Inflammatory macrophage treated with lipopolysaccharide for 1 hour (primary cell): ENCODE measurements around the gene FRMD3.
A peak's percentile ranks its signal among the peaks of the same experiment; 100 is the strongest.

Experiments used
- DNase-seq, 2 donors: peaks; one replicate each; pipeline ENCODE4 v3.0.0-alpha.2; 2020 to 2022

Gene FRMD3

DNA sequence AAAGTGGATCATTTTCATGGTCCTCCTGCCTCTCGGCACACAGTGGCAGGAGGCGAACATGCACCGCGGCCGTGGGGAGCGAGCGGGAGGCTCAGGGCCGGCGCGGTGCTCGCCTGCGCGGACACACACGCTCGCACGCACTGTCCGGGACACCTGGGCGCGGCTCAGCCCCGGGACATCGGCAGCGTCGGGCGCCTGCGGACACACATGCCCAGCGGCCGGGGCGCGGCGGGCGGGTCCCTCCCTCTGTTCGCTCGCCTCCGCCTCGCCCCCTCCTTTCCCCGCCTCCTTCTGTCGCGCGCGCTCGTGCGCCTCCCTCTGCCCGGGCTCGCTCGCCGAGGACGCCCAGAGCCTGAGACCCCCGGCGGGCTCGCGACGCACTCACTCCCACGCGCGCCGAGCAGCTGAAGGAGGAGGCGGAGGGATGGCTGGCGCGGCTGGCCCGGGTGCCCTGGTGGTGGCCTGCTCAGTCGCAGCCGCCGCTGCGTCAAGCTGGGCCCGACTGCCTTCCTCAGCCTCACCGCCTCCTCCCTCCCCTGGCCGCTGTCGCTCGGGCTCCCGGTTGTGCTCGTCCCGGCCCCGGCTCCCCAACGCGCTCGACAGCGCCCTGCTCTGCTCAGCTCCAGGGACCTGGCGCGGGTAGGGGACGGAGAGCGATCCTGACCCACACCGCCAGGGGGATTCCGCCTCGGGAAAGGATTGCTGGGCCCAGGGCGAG is at the start of gene FRMD3:
TSS of gene FRMD3 (minus strand) at position 230 of the 718 bp plus-strand sequence. CDS start at position 60, 170 bp downstream.
- peak; percentile 72 to 82 for DNase-seq

DNA sequence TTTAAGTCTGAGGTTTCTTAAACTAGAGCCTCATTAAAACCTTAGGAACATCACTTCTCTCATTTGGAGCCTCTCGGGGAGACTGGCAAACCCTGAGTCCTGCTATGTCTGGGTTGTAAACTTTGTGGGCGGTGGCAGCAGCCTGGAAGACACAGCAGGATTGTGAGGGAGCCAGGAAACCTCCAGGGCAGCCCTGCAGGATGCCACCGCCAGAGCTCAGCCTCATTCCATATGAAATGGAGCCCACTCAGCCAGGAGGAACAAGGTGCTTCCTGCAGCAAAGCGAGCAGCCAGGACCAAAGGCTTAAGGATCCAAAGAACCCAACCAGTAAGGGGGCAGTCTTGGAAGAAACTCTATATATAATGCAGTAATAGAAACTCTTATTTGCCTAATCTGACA is 46.8 kb upstream of the FRMD3 start:
- no peak for DNase-seq

DNA sequence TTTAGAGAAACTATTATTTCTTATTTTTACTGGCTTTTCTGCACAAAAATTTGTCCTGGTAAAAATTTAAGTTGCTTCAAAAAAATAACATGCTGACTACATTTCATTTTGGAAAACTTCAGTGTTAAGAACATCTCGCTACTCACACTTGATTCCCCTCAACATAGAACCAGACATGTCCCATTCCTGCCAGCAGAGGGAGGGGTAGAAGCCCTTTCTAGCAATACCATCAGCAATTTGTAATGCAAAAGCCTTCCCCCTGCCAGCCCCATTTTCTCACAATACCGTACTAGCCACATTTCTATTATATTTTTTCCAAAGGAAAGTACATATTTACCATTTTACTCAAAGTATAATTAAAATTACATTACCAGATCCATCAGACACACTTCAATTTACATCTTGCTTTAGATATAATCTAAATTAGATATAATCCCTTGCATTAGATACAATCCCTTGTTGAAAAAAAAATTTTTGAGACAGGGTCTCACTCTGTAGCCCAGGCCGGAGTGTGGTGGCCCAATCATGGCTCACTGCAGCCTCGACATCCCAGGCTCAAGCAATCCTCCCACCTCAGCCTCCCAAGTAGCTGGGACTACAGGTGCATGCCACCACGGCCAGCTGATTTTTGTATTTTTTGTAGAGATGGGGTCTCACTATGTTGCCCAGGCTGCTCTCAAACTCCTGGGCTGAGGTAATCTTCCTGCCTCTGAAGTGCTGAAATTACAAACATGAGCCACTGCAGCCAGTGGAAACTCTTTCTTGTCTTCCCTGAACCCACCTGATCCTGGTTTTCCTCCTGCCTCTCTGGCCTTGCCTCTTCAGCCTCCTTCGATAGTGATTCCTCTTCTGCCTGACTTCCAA is 45.2 kb upstream of the FRMD3 start:
- DNase-seq: peak; percentile 31 to 59

DNA sequence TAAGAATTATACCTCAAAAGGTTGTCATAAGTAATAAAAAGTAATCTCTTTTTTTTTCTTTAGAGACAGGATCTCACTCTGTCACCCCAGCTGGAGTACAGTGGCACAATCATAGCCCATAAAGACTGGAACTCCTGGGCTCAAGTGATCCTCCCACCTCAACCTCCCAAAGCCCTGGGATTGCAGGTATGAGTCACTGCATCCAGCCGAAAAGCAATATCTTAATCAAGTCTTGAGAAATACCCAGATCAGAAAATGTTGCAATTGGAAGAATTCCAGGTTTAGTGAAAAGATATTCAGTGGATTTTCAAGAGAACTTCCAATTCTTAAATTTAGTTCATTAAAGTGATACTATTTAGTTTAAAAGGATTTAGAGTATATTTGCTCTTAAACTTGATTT is 43.8 kb upstream of the FRMD3 start:
- DNase-seq: peak in 1 of 2 donors; percentile 9

DNA sequence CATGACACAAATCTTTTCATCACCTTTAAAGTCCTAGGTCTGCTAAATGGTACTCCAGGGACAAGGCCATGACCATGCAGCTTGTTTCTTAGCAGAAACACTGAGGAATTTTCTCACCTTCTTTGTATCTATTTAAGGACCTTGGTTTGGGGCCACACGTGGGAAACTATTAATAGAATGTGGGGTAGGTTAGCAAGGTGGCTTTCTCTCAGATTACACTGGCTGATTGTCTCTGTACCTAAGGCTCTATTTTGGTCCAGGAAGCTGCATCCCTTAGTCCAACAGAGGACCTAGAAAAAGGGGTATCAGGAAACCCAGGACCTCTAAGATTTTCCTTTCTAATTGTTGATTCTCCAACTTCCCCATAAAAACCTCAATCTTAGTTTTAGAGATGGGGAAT is 36.3 kb upstream of the FRMD3 start:
- no peak for DNase-seq

DNA sequence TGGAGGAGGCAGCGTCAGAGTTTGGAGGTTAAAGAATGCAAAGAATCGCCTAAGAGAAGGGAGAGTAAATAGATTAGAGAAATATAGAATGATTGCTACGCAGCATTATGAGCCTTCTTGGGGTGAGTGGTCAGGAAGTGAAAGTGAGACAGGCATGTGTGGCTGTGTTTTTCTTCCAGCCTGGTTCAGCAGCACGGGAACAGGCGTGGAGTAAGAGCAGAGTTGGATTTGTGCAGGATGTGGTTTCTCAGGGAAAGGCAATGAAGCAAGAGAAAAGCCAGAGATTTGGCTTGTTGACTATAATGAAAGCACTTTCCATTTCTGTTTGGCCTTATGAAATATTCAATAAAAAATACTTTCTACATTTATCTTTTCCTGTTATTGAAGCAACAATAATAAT is 34.3 kb upstream of the FRMD3 start:
- peak; percentile 35 to 43 for DNase-seq

DNA sequence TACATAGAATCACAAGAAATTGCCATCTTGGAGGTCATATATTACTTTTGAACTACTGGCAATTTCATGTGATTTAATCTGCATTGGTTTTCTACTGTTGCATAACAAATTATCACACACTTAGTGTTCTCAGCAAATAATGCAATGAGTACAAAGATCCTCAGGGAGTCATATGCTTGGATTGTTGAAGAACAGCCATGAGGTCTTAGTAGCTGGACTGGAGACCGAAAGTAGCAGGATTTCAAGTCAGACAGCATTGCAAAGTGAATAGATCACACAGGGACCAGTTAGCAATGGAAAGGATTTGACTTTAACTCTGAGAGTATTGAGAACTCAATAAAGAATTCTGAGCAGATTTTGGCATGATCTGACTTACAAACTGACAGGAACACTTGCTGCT is 32.2 kb upstream of the FRMD3 start:
- DNase-seq: peak in 1 of 2 donors; percentile 31

DNA sequence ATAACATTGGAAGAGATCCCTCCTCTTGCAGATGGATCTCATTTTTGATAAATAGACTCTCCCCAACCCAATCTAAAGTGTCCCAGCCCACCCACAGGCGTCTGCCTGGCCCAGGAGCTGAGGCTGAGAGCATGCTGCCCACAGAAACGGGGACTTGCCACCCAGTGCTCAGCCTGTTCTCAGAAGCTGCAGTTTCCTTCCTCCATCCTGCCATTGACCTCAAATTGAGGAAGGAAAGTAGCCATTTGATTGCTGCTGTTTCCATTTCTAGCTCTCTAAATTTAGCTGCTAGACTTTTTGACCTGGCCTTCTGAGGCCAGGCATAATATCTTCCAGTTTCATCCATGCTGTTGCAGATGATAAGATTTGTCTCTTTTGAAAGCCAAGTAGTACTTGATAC is 31.1 kb upstream of the FRMD3 start:
- peak; percentile 28 to 43 for DNase-seq

DNA sequence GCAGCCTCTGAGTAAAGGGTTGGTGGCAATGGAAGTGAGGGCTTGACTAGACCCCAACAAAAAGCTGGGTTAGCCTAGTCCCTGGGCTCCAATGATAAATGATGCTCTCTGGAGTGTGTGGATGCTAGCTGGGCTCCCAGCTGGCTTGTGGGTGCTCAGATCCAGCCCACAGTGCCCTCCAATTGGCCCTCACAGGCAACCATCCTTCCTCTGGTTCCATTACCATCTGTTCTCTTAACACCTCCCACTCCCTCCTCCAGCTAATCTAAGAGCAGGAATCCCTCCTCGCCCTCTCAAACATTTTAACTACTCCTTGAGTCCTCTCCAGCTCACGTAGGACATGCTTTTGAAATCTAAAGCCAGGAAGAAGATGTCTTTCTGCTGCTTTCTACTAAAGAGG is 25.2 kb upstream of the FRMD3 start:
- no peak for DNase-seq

DNA sequence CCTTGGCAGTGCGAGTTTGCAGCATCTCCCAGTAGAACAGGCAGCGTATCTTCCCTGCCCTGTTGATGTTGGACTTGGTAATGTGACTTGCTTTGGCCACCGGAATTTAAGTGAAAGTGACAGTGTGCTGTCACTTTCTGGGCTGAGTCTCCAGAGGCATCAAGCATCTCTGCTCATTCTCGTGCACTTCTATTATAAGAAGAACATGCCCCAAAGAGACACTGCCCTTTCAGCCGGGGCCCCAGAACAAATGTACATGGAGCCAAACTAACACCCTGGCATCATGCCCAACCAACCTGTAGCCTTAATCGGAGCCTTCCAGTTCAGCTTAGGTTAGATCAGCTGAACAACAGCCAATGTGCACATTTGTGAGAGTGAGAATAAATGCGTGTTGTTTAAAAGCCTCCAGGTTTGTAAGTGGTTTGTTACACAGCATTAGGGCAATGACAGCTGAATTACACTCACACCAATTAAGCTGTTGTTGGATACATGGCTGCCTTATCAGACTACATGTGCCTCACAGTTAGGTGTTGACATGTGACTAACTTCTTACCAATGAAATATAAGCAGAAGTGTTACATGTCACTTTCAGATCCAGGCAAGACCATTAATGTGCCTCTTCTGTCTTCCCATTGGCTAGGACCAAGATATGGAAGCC is 22.1 kb upstream of the FRMD3 start:
- no peak for DNase-seq

DNA sequence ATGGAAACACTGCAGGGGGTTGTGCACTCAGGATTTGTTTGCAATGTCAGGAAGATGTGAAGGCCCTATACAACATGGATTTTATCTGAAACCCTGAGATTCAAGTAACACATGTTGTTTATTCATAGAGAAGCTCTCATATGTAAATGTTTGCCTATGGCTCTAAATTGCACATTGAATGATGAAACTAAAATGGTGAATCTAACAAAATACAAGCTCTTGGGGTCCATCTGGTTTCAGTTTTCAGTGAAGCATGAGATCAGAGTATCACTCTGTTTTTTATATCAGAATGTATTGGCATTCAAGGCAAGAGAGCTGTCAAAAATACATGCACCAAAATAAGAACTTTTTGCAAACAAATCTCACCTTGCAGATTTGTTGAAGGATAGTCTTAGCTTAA is 19.6 kb upstream of the FRMD3 start:
- no peak for DNase-seq

DNA sequence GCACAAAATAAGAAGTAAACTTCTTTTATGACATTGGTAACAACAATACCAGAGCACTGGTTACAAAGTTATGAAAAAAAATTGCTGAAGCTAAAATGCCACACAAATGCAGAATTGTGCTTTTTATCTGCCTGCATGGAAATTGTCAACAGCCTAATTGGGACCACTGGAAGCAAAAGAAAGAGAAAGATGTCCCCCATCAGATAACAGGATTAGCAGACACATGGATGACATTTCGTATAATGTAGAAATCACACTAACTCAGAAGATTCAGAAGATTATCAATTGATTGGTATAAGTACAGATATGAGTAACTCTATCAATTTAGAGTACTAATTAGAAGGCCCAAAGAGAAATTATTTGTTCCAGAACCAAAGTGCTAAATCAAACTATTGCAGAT is 19.1 kb upstream of the FRMD3 start:
- no peak for DNase-seq

DNA sequence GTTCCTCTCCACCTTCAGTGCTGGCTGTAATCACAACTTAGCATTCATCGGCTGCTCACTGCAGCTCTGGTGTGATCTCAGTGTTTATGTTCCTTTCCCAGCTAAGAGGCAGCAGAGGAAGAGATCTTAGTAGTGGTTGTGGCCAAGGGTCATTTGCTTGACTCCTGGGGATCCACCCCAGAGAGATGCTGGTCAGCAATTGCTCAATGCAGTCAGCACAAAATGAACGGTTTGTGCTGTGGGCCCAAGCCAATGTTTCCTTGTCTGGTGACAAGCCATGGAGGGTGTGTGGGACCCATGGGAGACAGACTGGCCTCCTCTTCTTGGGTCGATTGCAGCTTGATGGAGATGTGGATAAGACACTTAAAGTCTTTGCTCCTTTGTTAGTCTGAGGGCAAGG is 16.1 kb upstream of the FRMD3 start:
- DNase-seq: no peak

DNA sequence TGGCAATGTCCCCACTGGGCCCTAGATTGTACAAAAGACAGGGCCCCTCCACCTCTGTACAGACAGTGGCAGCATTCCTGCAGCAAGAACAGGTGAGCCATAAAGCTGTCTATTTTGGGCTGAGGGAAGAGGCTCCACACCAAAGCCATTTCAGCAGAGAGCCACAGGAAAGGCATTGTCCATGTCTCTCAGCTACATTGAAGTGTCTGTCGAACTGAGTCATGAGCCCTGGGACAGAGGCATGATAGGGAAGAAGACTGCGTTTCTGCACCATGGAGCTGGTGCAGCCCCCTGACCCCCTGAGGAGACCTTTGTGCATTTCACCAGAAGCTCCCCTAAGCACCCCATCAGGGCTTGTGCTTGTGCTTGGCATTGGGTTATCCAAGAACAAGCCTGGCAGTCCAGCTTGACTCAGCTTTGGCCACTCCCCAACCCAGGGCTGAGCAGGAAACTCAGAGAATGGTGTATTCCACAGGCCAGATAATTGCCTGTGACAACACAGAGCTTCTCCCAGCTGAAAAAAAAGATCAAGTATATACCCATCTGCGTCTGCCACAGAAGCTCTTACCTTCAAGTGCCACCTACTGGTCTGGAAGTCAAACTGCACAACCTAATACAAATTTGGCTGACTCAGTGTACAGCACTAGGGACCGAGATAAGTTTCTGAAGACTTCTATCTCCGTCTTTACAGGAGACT is 5.9 kb upstream of the FRMD3 start:
- peak; percentile 46 to 71 for DNase-seq

DNA sequence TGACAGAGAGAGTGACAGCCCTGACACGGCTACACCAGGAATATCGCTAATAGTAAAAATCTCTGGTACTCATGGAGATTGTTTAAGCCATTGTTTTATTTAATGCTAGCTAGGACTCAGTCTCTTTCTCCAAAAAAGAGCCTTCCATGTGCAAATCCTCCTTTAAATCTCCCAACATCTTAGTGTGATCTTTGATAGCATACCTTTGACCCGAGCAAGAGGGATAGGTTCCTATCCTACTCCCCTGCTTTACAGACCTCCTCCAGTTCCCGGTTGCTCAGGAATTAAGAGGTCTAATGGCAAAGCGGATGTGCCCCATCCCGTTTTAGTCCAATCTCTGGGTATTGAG is 663 bp upstream of the FRMD3 start:
- DNase-seq: no peak

DNA sequence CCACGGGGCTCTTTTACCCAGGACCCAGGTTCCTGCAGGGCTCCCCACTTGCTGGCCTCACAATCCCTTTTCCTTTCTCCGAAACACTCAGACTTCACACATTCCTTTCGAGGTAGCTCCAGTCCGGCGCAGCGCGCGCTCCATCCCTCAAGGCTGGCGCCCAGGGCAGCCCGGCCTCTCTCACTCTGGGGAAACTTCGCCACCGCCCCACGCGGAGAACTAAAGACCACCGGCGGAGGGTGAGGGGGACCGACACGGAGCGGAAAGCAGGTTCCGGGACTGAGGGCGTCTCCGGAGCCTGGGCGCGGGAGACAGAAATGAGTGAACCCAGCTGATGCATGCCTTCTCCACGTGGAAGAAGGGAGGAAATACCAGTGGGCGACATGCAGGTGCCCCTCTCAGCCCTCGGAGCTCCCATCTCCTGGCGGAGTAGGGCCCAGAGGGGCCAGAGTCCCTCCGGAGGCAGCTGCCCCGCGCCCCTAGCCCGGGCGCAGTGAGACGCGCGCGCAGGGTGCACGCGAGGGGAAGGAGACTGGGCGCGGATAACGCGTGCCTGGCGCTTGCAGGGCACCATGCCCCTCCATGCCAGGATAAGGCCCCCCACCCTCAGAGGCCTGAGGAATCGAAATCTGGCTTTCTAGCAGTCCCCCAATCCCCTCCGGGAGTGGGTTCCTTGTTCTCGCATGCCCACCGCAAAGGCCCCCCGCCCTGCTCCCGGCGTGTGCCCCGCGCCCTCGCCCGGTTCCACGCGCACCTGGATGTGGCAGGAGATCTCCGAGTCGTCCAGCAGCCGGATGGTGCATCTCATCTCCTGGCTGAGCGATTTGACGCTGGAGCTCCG is 650 bp downstream of the FRMD3 start:
- no peak for DNase-seq

DNA sequence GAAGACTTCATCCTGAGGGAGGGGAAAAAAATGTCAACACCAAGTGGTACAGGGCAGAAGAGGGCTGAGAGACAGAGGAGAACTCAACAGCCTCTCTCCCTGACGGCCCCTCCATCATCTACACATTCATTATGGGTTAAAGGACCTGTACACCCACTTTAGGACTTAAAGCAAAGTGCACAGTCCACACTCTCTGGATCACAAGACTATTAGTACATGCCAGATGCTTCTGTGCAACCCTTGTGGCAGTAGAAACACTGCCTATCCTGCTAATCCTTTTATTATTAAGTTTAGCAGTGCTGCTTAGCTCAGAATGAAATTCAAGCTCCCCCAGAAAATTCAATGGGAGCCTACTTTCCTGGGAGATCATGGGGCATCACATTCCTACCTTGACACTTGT is 1.9 kb downstream of the FRMD3 start:
- DNase-seq: no peak

DNA sequence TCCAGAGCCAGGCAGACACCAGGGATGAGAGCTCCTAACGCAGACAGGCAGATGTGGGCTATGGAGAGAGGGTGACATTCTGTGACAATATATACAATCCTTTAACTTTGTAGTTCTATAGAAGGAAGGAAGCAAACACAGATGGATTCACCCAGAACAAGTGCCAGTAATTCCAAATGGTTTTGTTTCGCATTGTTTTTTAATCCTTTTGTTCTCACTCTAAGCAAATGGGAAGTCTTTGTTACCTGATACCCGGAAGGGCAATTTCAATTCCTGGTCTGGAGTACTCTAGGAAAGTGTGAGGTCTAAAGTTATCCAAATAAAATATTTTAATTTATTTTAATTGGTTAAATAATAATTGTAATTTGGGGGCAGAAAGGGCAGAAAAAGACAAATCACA is 2.5 kb downstream of the FRMD3 start:
- no peak for DNase-seq

DNA sequence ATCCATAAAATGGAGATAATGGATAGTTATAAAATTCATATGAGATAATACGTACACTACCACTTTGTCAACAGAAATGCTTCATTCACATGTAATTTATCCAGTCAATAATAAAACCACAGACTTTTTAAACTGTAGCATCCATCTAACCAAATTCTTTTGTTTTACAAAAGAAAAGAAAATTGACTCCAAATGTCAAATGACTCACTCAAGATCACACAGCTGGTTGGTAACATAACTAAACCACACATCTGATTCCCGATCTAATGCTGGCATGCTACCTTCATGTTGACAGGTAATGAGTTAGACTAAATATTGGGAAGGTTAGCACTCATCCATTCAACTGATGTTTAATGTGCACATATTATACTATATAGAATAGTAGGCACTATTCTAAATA is 4.9 kb downstream of the FRMD3 start:
- DNase-seq: no peak

DNA sequence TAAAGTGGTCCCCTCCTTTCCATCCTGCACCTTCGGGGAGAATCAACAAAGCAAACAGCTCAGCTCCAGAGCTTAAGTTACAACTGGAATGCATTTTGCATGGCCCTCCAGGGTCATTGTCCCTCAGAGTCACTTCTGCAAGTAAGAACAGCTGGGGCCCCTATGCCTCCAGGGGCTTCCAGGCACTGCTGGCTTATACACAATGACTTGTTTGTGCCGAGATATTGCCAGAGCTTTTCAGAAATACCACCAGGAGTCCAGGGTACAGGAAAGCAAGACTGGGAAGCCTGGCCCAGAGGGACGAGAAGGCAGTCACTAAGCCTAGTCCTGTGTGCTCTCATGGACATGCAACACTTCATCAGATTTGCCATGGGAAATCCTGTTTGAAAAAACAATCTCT is 11.3 kb downstream of the FRMD3 start:
- DNase-seq: no peak

DNA sequence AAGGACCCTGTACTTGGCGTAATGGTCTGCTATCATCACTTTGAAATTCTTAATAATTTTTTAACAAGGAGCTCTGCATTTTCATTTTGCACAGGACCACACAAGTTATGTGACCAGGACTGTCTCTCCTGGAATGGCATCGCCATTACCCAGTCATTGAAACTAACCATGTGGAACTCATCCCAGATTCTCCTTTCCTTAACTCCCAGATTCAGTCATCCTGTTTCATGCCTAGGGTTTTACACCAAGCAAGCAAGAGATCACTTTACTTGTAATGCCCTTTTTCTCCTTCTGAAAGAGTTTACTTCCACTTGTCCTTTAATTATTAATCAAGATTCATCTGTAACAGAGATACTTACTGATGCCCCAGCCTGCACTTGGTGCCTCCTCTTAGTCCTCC is 12.0 kb downstream of the FRMD3 start:
- DNase-seq: no peak

DNA sequence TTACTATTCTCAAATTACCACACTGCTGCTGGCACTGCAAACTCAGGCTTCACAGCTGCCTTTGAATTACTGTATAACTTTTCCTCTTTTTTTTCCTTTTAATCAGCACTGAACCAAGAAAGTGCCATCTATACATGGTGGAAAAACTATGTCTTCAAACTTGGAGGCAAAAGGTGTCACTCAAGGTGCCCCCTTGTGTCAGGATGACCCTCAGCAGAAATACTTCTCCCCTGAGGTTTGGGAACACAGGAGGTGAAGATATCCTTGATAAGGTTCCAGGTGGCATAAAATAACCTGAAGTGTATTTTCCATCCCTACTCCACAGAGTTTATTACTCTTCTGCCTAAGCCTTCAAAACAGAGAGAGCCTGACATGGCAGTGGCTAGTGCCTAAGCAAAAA is 14.5 kb downstream of the FRMD3 start:
- DNase-seq: no peak
